ENCODE measurements around the gene PLEKHA8. TPM values are rescaled to one million over a fixed set of nuclear protein-coding genes. Genes with fewer than 3 reads are reported as not detected.
"Not testable (repeated sequence)": the region's sequence is repeated elsewhere in the genome, so short reads cannot be mapped to it uniquely, and the experiment has no call there.

The PLEKHA8 gene
- total RNA-seq, 1 experiment from 2014 or later: 8.6 TPM

DNA sequence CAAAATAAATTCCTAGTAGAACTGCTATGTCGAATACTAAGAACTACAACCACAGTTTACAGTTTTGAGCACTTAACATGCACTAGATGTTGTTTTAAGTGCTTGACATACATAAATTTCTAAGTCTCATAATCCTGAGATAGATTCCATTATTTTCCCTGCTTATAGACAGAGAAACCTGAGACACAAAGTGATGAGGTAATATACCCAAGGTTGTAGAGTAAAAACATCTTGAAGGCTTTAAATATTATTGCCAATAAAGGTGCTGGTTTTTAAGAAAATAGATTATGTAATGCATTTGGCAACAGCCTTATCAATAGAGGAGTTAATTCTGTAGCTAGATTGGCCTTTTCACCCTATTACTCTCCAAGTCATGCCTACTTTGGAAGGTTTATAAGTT lies 48.2 kb downstream of the PLEKHA8 start:
- no peaks in the 10 kb centered on the region for H3K9me3 ChIP-seq
- H3K36me3 ChIP-seq: no peaks in the 10 kb centered on the region
- H3K4me3 ChIP-seq: no peak overlapping the region
- no peak for DNase-seq
- H3K27me3 ChIP-seq: no peaks in the 10 kb centered on the region

DNA sequence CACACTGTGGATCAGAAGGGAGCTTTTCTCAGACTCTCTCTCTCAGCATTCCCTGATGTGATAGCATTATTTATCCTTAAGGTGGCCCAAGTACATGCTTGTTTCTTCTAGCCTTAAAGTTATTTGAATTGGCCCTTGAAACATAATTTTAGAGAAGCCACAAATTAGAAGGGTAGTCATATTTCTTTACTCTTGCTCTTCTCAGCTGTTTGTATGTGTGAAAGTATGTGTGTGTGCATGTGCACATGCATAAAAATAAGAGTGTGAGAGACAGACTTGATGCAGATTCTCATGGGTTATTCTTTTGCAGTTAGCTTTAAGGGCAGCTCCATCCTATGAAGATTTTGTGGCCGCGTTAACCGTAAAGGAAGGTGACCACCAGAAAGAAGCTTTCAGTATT lies 50.1 kb downstream of the PLEKHA8 start:
- Histone ChIP-seq H3K27me3 (no peaks in the 10 kb centered on the region), H3K4me3 (no peak overlapping the region), H3K36me3 (no peaks in the 10 kb centered on the region), H3K9me3 (no peaks in the 10 kb centered on the region)
- DNase-seq: no peak

DNA sequence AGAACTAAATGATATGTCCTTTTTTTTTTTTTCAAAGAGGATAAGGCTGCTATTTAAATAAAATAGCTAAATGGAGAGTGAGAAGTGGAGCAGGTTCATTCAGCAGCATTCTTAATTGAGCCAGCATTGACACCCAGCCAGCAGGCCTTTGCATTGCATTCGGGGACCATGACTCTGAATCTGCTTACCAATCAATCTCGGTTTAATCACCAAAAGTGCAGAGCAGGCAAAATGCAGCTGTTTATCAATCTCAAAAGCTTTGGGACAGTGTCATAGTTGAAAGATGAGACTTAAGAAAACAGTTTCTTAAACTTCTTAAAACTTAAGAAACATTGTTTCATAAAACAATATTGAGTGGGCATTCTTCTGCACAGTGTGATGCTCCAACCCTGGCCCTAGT lies 51.7 kb downstream of the PLEKHA8 start:
- H3K27me3 ChIP-seq: no peaks in the 10 kb centered on the region
- H3K4me3 ChIP-seq: no peak overlapping the region
- DNase-seq: no peak
- H3K36me3 ChIP-seq: no peaks in the 10 kb centered on the region
- H3K9me3 ChIP-seq: no peaks in the 10 kb centered on the region

DNA sequence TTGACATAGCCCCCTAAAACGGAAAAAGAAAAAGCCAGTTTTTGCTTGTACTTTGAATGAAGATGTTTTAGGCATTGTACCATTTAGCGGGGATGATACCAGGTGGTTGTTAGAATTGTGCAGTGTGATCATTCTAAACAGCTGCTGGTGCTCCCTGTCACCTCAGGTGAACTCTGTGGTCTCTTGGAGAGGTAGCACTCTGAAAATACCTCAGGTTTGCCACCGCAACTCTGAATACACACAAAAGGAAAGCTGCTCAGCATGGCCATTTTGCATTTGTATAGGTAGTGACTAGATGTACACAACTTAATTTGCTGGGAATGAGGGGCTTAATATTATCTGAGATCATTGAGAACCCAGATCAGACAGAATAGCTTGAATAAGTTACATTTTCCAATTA lies 52.6 kb downstream of the PLEKHA8 start:
- H3K4me3 ChIP-seq: no peak overlapping the region
- no peaks in the 10 kb centered on the region for H3K9me3 ChIP-seq
- DNase-seq: no peak
- H3K27me3 ChIP-seq: no peaks in the 10 kb centered on the region
- no peaks in the 10 kb centered on the region for H3K36me3 ChIP-seq

DNA sequence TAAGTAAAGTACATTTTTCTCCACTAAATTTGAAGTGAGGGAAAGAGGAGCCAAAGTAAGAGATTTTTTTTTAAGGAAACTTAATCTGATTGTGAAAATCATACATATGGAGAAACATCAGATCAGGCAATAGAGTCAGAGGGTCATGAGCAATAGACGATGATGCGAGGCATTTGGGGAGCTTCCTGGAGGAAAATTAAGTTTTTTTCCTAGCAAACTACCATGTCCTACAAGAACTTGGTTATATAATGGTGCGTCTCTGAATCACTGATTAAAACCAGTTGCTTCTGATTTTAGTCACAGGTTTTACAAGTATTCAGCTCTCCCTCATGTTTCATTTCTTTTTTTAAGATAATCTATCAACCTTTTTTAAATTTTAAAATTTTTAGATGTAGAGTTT lies 54.5 kb downstream of the PLEKHA8 start:
- Histone ChIP-seq H3K4me3 (no peak overlapping the region), H3K27me3 (no peaks in the 10 kb centered on the region), H3K9me3 (no peaks in the 10 kb centered on the region), H3K36me3 (no peaks in the 10 kb centered on the region)
- DNase-seq: no peak

DNA sequence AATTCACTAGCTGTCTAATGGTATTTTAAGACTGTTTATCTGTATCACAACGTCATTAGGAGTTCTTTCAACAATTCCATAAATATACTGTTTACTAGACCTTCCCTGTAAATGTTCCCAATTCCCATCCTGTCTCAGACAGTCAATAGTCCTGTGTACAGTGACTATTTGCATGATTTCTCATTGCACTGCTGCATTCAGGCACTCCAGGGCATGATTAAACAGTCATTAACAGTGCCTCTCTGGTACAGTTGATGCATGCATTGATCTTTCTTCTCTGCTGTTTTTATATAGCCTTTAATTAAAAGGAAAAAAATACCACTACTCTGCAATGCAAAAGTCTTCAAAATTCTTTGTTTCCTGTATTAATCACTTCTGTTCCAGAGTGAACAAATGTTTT lies 55.1 kb downstream of the PLEKHA8 start:
- Histone ChIP-seq H3K4me3 (no peak overlapping the region), H3K36me3 (no peaks in the 10 kb centered on the region), H3K27me3 (no peaks in the 10 kb centered on the region), H3K9me3 (no peaks in the 10 kb centered on the region)
- DNase-seq: no peak

DNA sequence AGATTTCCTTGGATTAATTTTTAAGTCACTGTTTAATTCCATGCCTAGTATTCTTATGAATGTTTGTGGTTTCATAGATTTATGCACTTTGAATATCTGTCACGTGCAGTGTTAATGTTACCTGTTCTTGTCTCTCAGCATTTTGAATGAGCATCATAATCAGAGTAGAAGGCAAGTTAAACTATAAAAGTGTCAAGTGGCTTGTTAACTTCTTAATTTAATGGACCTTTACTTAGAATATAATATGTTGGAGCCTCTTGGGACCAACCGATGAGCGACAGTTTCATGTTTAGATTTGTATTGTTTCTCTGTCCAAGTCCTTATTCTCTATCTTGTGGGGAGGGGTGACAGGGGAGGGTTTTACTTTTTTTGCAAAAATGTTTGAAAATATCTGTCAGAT lies 56.0 kb downstream of the PLEKHA8 start:
- DNase-seq: no peak
- Histone ChIP-seq H3K4me3 (no peak overlapping the region), H3K27me3 (no peaks in the 10 kb centered on the region), H3K36me3 (no peaks in the 10 kb centered on the region), H3K9me3 (no peaks in the 10 kb centered on the region)

DNA sequence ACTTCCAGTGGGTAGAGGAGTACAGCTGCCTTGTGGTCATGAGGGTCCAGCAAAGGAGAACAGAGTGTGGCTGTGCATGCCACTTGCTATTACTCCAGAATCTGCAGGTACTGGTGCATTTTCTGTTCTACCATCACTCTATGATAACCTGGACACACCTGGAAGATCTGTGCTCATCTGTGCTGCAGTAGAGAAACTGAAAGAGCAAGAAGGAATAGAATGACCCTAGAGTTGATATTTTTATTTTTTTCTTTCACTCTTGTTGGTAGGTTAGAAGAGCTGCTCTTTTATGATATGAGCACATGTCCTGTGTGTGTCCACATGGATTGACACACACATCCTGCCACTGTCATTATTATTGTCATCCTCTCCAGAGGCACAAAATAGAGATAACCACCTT lies 58.3 kb downstream of the PLEKHA8 start:
- no peak overlapping the region for H3K4me3 ChIP-seq
- no peaks in the 10 kb centered on the region for H3K27me3 ChIP-seq
- H3K9me3 ChIP-seq: no peaks in the 10 kb centered on the region
- H3K36me3 ChIP-seq: no peaks in the 10 kb centered on the region
- no peak for DNase-seq

DNA sequence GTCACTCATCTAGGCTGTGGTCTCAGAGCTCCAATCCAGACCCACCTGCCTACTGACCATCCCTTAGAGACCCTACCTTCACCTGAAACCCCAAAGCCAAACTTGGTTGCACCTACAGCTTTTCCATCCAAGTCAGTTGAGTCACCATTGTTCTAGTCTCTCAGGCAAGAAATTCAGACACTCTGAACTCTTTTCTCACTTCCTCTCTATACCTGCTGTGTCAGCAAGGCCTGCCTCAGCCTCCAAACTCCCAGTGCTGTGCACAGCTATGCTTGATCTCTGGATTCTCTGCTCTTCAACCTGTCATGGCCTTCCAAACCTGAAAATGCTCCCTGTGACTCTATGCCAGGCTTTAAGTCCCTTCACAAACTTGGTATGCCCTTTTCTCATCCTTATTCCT lies 59.2 kb downstream of the PLEKHA8 start:
- no peaks in the 10 kb centered on the region for H3K36me3 ChIP-seq
- H3K4me3 ChIP-seq: no peak overlapping the region
- no peak for DNase-seq

DNA sequence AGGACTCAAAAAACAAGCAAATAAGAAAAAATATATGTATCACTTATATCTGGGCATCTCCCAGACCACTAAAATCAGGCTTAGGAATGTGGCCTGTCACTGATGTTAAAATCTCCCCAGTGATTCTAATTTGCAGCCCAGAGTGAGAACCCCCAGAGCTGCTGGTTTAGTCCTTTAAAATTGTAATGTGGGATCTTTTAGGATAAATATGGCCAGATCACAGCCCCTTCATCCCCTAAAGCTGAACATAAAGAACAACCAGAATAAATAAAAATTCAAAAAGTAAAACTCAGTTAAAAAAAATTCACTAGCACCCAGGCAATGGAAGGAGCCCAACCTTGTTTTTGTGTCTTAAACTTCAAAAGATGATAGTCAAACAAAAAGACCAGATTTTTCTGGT lies 60.1 kb downstream of the PLEKHA8 start:
- Histone ChIP-seq H3K9me3 (no peaks in the 10 kb centered on the region), H3K4me3 (no peak overlapping the region), H3K36me3 (no peaks in the 10 kb centered on the region), H3K27me3 (no peaks in the 10 kb centered on the region)
- DNase-seq: no peak

More for the DNA sequence above, 59.2 kb downstream of the PLEKHA8 start:
- Histone ChIP-seq H3K27me3 (no peaks in the 10 kb centered on the region), H3K9me3 (no peaks in the 10 kb centered on the region)

DNA sequence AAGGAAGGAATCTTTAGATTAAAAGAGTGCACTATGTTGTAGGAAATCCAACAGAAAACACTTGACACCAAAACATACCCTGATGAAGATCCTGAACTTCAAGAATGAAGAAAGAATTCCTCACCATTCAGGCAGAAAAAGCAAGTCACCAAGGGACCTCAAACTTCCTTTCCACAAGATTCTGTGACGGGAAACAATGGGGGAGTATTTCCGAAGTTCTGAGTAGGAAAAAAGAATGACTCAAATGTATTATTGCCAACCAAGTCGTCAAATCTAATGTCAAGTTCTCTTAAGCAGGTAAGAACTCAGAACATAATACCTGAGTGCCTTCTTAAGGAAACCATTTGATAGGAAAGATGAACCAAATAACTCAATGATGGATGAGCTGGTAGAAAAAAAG lies 61.9 kb downstream of the PLEKHA8 start:
- no peaks in the 10 kb centered on the region for H3K36me3 ChIP-seq
- DNase-seq: no peak
- no peaks in the 10 kb centered on the region for H3K27me3 ChIP-seq
- no peak overlapping the region for H3K4me3 ChIP-seq
- 0 out of 2 replicates have a peak, but pooled peaks cover 2% of the 10 kb centered on the region for H3K9me3 ChIP-seq

DNA sequence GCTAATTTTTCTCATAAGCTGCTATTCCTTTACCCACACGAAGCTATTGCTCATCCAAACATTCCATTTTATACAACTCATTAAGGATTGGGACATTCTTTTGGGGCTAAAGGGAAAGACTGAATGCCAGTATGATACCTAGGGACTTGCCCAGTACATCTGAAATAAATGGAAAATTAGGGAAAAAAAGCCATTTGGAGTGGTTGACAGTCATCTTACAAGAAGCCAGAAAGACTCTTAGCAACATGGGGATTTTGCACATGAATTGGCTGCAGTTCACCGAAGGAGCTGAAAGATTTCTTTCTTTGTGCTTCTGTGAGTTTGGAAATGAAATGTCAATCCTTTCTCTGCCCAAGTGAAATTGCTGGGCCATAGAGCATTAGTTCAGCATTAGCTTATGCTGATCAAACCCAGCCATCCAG lies 63.3 kb downstream of the PLEKHA8 start:
- Histone ChIP-seq H3K36me3 (no peaks in the 10 kb centered on the region), H3K9me3 (0 out of 2 replicates have a peak, but pooled peaks cover 4% of the 10 kb centered on the region), H3K4me3 (no peak overlapping the region), H3K27me3 (no peaks in the 10 kb centered on the region)
- DNase-seq: no peak

DNA sequence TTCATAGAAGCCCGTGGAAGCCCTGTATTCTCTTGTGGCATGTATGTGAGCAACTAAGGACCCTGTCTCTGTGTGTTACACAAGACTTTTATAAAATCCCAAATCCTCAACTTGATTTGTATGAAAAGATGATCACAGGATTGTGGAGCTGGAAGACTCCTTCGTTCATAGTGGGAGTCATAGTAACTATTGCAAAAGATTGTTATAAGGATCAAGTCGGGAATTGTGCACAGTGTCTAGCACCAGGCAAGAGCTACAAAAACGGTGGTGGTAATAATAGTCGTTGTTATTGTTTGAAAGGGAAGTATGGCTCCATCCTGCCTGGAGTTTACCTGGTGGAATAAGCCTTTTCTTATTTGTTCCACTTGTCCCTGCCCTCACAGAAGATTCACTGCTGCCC lies 63.8 kb downstream of the PLEKHA8 start:
- no peaks in the 10 kb centered on the region for H3K36me3 ChIP-seq
- H3K9me3 ChIP-seq: 0 out of 2 replicates have a peak, but pooled peaks cover 4% of the 10 kb centered on the region
- no peaks in the 10 kb centered on the region for H3K27me3 ChIP-seq
- no peak overlapping the region for H3K4me3 ChIP-seq
- no peak for DNase-seq

DNA sequence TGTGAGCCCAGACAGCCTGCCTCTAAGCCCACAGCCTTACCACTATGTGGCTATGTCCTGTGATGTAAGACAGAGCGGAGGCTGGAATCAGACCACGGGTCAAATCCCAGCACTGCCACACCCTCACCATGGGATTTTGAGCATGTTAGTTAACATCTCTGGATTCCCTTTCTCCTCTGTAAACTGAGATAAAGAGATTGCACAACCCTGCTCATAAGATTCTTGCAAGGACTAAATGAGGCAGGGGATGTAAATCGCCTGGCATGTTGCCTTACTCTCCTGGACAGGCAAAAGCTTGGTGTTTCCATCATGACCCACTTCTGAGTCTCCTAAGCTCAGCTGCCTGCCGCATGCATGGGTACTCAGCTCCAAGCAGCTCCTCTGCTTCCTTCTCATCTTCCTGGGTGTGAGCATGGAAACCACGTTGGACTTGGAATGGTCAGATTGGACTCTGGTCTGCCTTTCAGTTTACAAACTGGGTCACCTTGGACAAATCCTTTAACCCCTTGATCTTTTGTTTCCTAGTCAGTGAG lies 65.3 kb downstream of the PLEKHA8 start:
- H3K9me3 ChIP-seq: 0 out of 2 replicates have a peak, but pooled peaks cover 4% of the 10 kb centered on the region
- no peak overlapping the region for H3K4me3 ChIP-seq
- H3K36me3 ChIP-seq: no peaks in the 10 kb centered on the region
- H3K27me3 ChIP-seq: no peaks in the 10 kb centered on the region
- DNase-seq: no peak

DNA sequence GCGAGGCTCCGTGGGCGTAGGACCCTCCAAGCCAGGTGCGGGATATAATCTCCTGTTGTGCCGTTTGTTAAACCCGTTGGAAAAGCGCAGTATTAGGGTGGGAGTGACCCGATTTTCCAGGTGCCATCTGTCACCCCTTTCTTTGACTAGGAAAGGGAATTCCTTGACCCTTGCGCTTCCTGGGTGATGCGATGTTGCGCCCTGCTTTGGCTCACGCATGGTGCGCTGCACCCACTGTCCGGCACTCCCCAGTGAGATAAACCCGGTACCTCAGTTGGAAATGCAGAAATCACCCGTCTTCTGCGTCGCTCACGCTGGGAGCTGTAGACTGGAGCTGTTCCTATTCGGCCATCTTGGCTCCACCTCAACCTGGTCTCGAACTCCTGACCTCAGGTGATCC lies 70.4 kb downstream of the PLEKHA8 start:
- not testable (repeated sequence) for DNase-seq, H3K36me3 ChIP-seq, H3K27me3 ChIP-seq, H3K4me3 ChIP-seq, H3K9me3 ChIP-seq

DNA sequence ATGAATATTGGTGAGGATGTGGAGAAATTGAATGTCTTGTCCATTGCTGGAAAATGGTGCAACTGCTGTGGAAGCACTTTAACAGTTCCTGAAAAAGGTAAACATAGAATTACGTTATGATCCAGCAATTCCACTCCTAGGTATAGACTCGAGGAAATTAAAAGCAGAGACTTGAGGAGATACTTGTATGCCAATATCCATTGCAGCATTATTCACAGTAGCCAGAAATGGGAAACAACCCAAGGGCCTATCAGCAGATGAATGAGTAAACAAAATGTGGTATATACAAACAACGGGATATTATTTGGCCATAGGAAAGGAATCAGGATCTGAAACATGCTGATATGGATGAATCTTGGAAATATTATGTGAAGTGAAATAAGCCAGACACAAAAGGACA lies 74.1 kb downstream of the PLEKHA8 start:
- no peak for DNase-seq
- no peaks in the 10 kb centered on the region for H3K36me3 ChIP-seq
- no peak overlapping the region for H3K4me3 ChIP-seq
- H3K27me3 ChIP-seq: no peaks in the 10 kb centered on the region
- H3K9me3 ChIP-seq: no peaks in the 10 kb centered on the region

DNA sequence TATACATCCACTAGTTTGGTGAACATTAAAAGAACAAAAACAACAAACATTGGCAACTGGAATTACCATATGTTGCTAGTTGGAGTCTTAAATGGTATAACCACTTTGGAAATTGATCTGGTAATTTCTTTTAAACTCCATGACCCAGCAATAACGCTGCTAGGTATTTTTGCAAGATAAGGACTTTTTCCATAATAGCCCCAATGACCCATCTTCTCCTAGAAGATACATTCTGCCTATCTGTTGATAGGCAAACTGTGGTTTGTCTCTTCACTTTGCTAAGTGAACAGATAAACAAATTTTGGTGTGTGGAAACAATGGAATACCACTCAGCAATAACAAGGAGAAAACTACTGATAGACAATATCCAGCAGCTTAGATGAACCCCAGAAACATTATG lies 75.9 kb downstream of the PLEKHA8 start:
- no peaks in the 10 kb centered on the region for H3K36me3 ChIP-seq
- DNase-seq: no peak
- H3K4me3 ChIP-seq: no peak overlapping the region
- no peaks in the 10 kb centered on the region for H3K9me3 ChIP-seq
- no peaks in the 10 kb centered on the region for H3K27me3 ChIP-seq

DNA sequence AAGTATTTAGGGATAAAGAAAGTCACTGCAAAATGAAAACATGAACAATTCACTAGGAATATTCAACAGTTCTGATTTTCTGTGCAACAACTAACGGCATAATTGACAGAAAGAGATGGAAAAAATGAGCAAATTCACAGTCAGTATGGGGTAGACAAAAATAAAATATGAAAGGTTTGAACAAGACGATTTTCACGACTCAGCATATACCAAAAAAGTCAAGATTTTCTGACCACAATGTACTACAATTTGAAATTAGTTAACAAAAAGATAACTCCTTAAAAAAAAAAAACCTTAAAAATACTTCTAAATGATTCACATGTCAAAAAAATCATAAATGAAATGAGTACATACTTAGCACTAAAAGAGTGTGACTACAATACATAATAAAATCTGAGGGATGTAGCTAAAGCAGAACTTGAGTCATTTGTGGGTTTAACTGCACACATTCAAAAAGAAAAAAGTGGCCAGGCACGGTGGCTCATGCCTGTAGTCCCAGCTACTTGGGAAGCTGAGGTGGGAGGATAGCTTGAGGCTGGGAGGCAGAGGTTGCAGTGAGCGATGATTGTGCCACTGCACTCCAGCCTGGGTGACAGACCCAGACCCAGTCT lies 84.0 kb downstream of the PLEKHA8 start:
- peaks cover 15% of the 10 kb centered on the region for H3K9me3 ChIP-seq
- no peak for DNase-seq
- H3K36me3 ChIP-seq: no peaks in the 10 kb centered on the region
- H3K27me3 ChIP-seq: no peaks in the 10 kb centered on the region
- no peak overlapping the region for H3K4me3 ChIP-seq

Measured in MG63 (cell line).